Skeletal muscle satellite cell (primary cell): ENCODE data around the gene ALDH3A1.

ENCODE experiments used
- H3K27me3 ChIP-seq: 2 replicates; pipeline ENCODE4 v1.7.0; 2013; ENCODE audit warnings: low read length; ENCODE audit not compliant: control insufficient read depth, insufficient read depth
- H3K36me3 ChIP-seq: 2 replicates; pipeline ENCODE4 v1.7.0; 2013; ENCODE audit warnings: mild to moderate bottlenecking, control low read depth, low read length; ENCODE audit not compliant: insufficient read depth
- H3K4me1 ChIP-seq: 2 replicates; pipeline ENCODE4 v1.7.0; 2013; ENCODE audit warnings: low read length; ENCODE audit not compliant: control insufficient read depth, insufficient read depth
- H3K4me2 ChIP-seq: 2 replicates; pipeline ENCODE4 v1.7.0; 2013; ENCODE audit warnings: mild to moderate bottlenecking, low read length
- H3K4me3 ChIP-seq: 2 replicates; pipeline ENCODE4 v1.7.0; 2013; ENCODE audit warnings: low read length
- H3K9ac ChIP-seq: 2 replicates; pipeline ENCODE4 v1.7.0; 2013; ENCODE audit warnings: mild to moderate bottlenecking, low read depth, low read length, moderate library complexity
- H3K9me3 ChIP-seq: replicated peaks from 2 replicates; pipeline ENCODE4 v1.7.0; 2013; ENCODE audit warnings: mild to moderate bottlenecking, control low read depth, low read length

The ALDH3A1 gene

GRCh38 chr17:19756546-19756945, 8.4 kb upstream of the ALDH3A1 start:
- Histone ChIP-seq H3K27me3 (peaks cover 3% of the 10 kb centered on the region), H3K4me2 (no peak overlapping the region)

DNA sequence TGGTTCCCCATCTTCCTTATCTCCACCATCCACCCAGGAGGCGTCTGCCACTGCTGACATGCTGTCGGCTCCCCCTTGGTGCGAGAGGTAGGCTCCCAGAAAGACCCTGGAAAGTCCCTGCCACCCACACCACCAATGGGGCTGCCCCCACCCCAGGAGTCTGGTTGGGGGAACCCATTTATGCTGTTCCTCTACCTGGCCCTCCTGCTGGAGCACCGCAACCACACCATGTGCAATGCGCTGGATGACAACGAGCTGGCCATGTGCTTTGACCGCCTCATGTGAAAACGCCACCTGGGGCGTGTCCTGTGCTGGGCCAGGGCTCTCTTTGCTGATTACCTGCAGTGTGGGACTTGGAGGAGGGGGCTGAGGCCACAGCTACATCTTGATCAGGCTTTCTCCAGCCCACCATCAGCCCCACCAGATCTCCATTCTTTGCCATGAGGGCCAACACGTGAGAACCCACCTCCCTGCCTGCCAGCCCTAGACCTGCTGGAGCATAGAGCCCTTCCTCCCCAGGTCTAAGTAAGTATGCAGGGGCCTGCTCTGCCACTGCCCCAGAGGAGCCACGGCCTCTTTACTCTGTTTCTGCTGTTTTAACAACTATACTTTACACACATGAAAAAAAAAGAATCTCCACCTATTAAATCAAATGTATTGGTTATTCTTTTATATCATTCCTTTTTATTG, 7.9 kb upstream of the ALDH3A1 start:
- Histone ChIP-seq H3K27me3 (peaks cover 3% of the 10 kb centered on the region), H3K4me3 (no peak overlapping the region)

More at GRCh38 chr17:19756546-19756945, 8.4 kb upstream of the ALDH3A1 start:
- H3K4me3 ChIP-seq = no peak overlapping the region
- peaks cover 30% of the 10 kb centered on the region for H3K4me1 ChIP-seq
- no peaks in the 10 kb centered on the region for H3K9me3 ChIP-seq
- H3K9ac ChIP-seq = no peak overlapping the region
- H3K36me3 ChIP-seq = no peaks in the 10 kb centered on the region

GRCh38 chr17:19755392-19755791, 7.3 kb upstream of the ALDH3A1 start:
- H3K4me1 ChIP-seq = peaks cover 35% of the 10 kb centered on the region

More for the DNA sequence above, 7.9 kb upstream of the ALDH3A1 start:
- Histone ChIP-seq H3K4me1 (peaks cover 31% of the 10 kb centered on the region), H3K36me3 (no peaks in the 10 kb centered on the region), H3K9ac (no peak overlapping the region), H3K4me2 (no peak overlapping the region), H3K9me3 (no peaks in the 10 kb centered on the region)

DNA sequence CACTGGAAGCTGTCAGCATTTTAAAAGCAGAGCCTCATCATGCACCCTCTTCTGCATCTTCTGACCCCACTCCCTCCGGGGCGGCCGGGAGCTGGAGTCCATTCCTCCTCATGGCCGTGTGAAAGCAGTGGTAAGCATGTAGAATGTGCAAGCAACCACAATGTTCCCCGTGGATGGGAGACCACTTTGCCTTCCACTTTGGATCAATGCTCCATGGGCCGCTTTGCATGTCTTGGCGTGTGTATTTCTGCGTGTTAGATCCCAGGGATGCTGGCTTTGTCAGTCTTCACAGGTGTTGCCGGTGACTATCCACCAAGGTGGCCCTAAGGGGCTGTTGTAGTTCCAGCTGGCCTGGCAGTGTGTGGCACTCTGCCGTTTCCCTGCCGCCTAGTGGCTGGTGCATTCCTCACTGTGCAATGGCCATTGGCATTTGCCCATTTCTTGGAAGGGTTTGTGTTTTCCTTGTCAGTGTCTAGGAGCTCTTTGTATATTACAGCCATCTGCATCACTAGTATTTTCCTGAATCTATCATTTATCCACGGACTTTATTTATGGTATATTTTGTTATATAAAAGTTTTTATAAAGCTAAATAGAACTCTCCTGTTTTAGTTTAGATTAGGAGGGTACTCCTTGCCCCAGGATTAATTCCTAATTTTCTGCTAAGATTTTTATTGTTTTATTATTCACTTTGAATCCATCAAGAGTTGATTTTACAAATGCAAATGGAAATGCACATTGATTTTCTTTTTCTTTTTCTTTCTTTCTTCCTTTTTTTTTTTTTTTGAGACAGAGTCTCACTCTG, 5.8 kb upstream of the ALDH3A1 start:
- Histone ChIP-seq H3K4me1 (peaks cover 37% of the 10 kb centered on the region), H3K27me3 (no peaks in the 10 kb centered on the region), H3K36me3 (no peaks in the 10 kb centered on the region), H3K4me3 (no peak overlapping the region), H3K4me2 (peak overlapping the region; percentile 57), H3K9me3 (no peaks in the 10 kb centered on the region), H3K9ac (peak overlapping the region; percentile 81)

More at GRCh38 chr17:19755392-19755791, 7.3 kb upstream of the ALDH3A1 start:
- H3K9me3 ChIP-seq = no peaks in the 10 kb centered on the region
- H3K4me3 ChIP-seq = no peak overlapping the region
- no peaks in the 10 kb centered on the region for H3K36me3 ChIP-seq
- H3K27me3 ChIP-seq = no peaks in the 10 kb centered on the region
- no peak overlapping the region for H3K9ac ChIP-seq
- no peak overlapping the region for H3K4me2 ChIP-seq

- no peaks in the 10 kb centered on the region for H3K36me3 ChIP-seq
- H3K4me3 ChIP-seq = no peak overlapping the region
- H3K4me2 ChIP-seq = peak overlapping the region; percentile 57
- H3K4me1 ChIP-seq = peaks cover 45% of the 10 kb centered on the region
- H3K27me3 ChIP-seq = no peaks in the 10 kb centered on the region
- H3K9ac ChIP-seq = peak overlapping the region; percentile 81
- no peaks in the 10 kb centered on the region for H3K9me3 ChIP-seq
Measured at GRCh38 chr17:19753051-19753509, 5.0 kb upstream of the ALDH3A1 start.

DNA sequence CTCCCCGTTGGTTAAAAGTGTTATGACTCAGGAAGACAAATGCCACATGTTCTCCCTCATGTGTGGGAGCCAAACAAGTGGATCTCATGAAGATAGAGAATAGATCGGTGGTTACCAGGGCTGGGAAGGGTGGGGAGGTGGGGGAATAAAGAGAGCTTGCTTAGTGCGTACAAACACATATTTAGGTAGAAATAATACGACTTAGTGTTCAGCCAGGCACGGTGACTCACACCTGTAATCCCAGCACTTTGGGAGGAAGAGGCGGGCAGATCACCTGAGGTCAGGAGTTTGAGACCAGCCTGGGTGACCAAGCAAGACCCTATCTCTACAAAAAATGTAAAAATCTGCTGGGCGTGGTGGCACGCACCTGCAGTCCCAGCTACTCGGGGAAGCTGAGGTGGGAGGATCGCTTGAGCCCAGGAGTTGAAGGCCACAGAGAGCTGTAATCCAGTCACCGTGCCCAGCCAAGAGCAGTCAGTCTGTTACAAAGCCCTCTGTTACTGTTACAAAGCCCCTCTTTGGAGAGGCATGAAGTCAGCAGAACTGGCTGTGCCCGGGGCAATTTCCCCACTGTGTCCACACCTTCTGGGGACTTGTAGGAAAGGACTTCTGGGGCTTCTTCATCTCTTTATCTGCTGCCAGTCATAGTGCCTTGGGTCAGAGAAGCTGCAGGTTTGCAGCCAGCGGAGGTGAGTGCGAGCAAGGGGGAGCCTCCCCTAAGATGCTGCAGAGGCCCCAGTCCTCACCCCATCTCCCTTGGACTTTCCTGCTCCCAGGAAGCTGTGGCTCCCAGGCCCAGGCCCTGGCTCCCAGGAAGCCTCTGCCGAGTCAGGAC, 4.3 kb upstream of the ALDH3A1 start:
- Histone ChIP-seq H3K4me3 (no peak overlapping the region), H3K9me3 (no peaks in the 10 kb centered on the region), H3K4me2 (peak overlapping the region; percentile 13), H3K9ac (peak overlapping the region; percentile 81), H3K27me3 (no peaks in the 10 kb centered on the region), H3K4me1 (peaks cover 51% of the 10 kb centered on the region), H3K36me3 (no peaks in the 10 kb centered on the region)

DNA sequence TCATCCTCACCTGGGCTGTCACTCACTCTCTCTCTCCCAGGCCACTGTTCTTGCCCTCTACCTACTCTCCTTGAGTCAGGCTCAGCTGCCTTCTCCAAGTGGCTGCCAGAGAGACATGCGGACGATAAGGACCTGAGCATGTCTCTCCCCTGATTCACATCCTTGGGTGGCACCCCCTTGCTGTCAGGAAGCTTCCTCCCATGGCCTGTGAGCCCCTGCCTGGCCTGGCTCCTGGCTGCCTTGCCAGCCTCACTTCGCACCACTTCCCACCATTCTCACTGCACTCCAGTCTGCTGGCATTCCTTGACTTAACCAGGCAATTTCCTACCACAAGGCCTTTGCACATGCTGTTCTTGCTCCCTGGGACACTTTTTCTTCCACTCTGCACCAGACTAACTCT, 2.7 kb upstream of the ALDH3A1 start:
- Histone ChIP-seq H3K9me3 (no peaks in the 10 kb centered on the region), H3K36me3 (no peaks in the 10 kb centered on the region), H3K4me2 (no peak overlapping the region), H3K4me1 (peaks cover 51% of the 10 kb centered on the region), H3K9ac (no peak overlapping the region), H3K27me3 (no peaks in the 10 kb centered on the region), H3K4me3 (no peak overlapping the region)

GRCh38 chr17:19750020-19750572, 2.0 kb upstream of the ALDH3A1 start:
- H3K4me3 ChIP-seq = no peak overlapping the region
- H3K9me3 ChIP-seq = no peaks in the 10 kb centered on the region
- H3K9ac ChIP-seq = no peak overlapping the region
- no peaks in the 10 kb centered on the region for H3K27me3 ChIP-seq
- H3K36me3 ChIP-seq = no peaks in the 10 kb centered on the region
- no peak overlapping the region for H3K4me2 ChIP-seq
- H3K4me1 ChIP-seq = peaks cover 55% of the 10 kb centered on the region

- Histone ChIP-seq H3K4me3 (no peak overlapping the region), H3K27me3 (no peaks in the 10 kb centered on the region), H3K4me2 (peak overlapping the region; percentile 36), H3K9ac (no peak overlapping the region), H3K9me3 (no peaks in the 10 kb centered on the region), H3K4me1 (peaks cover 48% of the 10 kb centered on the region), H3K36me3 (no peaks in the 10 kb centered on the region)
Measured at GRCh38 chr17:19748807-19749193, 702 bp upstream of the ALDH3A1 start.

DNA sequence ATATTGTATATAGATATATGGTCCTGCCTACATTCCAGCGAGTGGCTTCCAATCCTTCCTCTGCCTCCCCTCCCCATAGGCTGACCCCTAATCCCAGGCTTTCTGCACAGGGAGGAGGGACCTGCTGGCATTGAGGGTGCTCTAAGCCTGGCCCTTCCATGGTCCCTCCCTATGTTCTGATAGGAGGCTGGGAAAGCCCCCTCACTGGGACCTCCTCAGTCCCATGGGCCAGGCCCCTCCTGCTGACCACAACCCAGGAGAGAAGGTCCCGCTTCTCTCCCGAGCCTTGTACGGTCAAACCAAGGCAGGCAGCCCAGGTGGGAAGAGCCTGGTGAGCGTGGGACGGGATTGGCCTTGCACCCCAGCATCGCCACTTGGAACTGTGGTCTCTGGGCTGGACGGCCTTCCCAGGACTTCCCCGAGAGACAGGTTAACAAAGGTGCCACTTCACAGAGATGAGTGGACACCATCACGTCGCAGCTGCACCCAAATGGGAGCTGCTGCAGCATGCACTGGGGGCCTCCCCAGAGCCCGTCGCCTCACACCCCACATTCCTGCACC, 859 bp downstream of the ALDH3A1 start:
- no peak overlapping the region for H3K9ac ChIP-seq
- H3K36me3 ChIP-seq = no peaks in the 10 kb centered on the region
- H3K4me1 ChIP-seq = peaks cover 32% of the 10 kb centered on the region
- no peaks in the 10 kb centered on the region for H3K27me3 ChIP-seq
- no peaks in the 10 kb centered on the region for H3K9me3 ChIP-seq
- H3K4me3 ChIP-seq = no peak overlapping the region
- no peak overlapping the region for H3K4me2 ChIP-seq

DNA sequence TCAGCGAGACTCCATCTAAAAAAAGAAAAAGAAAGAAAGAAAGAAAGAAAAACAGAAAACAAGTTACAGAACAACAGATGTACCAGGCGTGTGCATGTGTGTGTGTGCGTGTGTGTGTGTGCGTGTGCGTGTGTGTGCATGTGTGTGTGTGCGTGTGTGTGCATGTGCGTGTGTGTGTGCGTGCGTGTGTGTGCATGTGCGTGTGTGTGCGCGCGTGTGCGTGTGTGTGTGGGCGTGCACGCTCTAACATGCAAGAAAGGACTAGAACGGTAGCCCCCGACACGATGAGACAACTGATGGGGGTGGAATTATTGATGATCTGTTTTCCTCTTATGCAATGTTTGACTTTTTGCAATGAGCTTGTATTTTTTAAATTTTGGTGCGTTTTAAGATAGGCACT, 1.6 kb downstream of the ALDH3A1 start:
- Histone ChIP-seq H3K9ac (no peak overlapping the region), H3K4me1 (peaks cover 28% of the 10 kb centered on the region), H3K4me3 (no peak overlapping the region), H3K9me3 (no peaks in the 10 kb centered on the region), H3K4me2 (no peak overlapping the region), H3K36me3 (no peaks in the 10 kb centered on the region), H3K27me3 (no peaks in the 10 kb centered on the region)
